Limb (tissue), 2 donors: Measurements from ENCODE around the gene HDAC4.

Source experiments
- DNase-seq, 2 donors: peaks; one replicate each; pipeline ENCODE4 v3.0.0-alpha.2; 2016; ENCODE audit errors: extremely low spot score in 2 of 2

The HDAC4 gene

GRCh38 chr2:239398521-239398921 is 2.3 kb downstream of the HDAC4 start:
- peak in 1 of 2 donors; percentile 60 for DNase-seq

DNA sequence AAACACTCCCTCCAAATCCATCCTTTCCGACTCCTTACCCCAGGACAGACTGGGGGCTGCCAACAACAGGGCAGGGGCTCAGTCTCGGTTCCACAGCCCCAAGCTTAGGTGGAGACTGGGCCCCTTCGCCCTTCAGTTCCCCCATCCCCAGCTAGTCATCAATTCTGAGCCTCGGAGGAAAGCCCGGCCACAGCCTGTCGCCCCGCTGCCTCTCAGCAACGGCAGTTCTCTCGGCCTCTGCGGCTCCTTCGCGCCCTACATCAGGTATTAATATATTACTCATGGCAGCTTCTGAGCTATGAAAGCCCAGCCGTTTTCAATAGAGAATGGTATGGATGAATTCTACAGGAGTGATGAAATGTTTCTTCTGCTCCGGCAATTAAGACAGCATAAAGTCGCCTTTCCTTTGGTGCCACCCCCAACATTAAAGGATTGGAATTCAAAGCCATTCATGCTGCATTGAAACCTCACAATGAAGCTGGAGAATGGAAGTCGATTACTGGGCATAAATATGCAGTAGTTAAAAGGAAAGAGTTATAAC is 2.8 kb downstream of the HDAC4 start:
- no peak for DNase-seq

- DNase-seq: peak in 1 of 2 donors; percentile 29
These were observed 3.7 kb downstream of the HDAC4 start for GRCh38 chr2:239396881-239397681.

DNA sequence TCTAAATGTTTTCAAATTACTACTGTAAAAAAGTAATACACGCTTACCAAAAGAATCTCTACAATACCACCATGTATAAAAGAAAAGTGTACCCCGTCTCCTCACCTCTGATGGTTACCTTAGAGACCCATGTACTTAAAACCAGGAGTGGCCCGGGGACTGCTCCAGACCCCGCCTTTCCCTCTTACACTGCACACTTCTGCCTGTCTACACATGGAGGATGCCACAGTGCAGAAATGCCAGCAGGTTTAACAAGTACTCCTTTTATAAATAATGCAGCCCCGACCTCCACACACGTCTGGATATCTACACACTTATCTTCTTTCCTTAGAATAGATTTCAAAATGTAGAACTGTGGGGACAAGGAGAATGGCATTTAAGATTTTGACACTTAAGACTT is 5.3 kb downstream of the HDAC4 start:
- DNase-seq: no peak

DNA sequence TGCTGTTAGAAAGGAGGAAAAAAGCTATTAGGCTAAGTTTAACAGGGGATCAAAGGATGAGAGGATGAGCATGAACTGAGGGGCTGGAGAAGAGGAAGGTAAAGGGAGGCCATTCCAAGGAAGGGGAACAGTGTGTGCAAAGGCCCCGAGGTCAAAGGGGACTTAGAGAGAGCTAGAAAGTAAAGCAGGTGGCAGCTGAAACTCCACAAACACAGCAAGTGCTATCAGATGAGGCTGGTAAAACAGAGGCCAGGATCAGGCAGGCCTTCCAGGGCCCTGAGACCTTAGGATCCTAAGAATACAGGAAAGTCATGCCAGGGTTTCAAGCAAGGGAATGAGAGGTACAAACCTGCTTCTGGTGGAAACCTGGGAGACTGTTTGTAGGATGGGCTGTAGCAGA is 5.8 kb downstream of the HDAC4 start:
- DNase-seq: no peak

DNA sequence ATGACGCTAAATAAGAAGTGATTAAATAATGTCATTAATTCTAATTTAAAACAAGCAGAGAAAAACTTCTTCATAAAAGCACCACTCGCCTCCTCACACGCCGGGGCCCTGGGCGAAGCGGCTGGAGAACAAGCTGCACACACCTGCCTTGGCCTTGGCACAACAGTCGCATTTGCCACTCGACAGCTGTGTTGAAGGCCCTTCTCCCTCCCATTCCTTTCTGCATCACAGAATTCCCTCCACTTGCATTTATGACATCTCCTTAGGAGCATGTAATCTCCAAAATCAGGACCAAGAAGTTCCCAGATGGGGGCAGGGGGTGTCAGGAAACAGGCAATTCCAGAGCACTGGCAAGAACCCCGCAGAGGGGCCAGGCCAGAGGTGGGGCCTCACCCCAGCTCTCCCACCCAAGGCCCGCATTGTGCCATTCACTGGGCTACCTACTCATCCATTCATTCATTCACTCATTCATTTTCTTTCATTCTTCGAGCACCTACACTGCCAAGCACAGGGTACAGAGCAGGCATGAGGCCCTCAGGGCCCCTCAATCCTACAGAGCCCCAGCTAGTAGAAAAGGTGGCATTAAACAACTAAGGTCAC is 6.4 kb downstream of the HDAC4 start:
- DNase-seq: peak; percentile 63 to 67

DNA sequence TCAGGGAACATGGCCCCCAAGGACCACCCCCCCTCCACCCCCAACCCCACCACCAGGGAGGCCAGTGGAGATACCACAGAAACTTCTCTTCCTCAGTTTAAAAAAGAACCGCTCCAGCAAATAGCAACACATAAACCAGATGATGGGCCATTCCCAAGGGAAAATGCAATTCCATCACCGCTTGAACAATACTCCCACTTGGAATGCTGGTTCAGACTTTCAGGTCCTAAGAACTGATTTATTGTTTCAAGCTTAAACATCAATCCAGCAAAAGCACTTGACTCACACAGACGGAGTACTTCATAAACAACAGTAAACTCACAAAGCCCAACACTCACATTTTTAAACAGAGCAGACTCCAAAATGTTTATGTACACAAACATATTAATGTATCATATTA is 6.9 kb downstream of the HDAC4 start:
- no peak for DNase-seq

- DNase-seq: no peak
These were observed 7.4 kb downstream of the HDAC4 start for GRCh38 chr2:239393388-239393940.

DNA sequence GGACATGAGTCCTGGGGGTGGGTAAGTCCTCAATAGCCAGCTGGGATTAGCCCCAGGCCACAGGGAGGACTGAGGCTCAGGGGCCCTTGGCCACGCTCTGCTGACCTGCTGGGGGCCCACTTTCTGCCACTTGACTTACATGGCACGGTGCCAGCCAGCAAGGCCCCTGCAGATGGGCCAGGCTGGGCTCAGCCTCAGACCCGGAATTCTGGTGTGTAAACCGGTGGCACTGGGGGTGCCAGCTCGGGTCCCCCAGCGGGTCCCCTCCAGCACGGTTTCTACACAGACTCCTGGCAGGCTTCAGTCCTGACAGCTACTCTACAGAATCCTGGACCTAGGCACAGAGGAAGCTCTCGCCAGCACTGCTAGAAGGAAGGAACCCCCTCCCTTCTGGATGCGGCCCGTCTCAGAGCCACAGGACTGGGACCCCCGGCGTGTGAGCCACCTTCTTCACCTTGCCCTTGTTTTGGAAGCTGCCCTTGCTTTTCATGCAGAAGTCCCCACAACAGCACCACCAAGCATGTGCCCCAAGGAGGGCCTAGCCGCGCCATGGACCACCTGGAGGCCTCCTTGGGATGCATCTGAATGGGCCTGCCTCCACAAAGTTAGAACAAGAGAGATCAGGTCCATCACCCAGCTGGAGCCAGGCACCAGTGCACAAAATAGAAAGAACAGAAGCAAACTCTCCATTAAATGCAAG is 8.0 kb downstream of the HDAC4 start:
- no peak for DNase-seq

DNA sequence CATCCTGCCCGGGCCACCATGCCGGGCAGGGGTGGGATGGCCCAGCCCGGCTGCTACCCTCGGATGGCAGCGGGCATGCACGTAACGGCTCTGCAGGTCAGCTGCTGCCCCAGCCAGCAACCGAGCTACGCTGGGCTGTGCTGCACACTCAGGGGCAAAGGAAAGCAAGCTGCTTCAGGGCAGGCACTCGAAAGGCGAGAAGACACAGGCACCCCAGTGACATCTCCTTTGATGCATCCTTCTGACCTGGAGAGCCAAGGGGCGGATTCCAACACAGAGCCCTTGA is 8.8 kb downstream of the HDAC4 start:
- DNase-seq: no peak

DNA sequence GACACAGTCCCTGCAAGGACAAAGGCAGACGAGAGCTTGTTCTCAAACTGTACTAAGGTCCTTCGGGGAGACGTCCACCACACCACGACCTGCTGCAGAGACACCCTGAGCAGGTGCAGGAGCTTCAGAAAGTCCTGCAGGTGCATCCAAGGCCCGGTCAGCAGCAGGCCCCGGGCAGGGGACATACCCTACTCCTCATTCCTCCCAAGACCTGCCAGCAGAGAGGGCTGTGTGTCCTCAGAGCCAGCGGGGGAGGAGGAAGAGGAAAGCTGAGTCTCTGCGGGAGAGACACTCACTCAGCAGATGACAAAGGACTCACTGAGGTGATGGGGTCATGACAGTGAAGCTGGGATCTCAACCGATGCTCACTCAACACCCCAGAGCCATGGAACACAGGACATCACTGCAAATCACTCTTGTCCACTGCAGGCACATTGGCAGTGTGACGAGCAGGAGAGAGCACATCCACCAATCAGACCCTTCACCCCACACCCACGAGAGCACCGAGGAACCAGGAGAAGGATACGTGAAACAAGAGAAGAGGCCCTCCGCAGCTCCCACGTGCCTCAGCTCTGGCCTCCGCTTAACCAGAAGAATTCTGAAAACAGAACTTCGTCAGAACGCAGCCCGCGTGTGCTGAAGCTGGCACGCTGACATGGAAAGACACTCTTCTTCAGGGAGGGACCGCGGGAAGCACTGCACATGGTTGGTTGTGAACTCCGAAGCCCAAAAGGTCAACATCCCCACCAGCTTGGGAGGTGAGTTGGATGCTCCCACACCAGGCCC is 9.3 kb downstream of the HDAC4 start:
- DNase-seq: no peak

DNA sequence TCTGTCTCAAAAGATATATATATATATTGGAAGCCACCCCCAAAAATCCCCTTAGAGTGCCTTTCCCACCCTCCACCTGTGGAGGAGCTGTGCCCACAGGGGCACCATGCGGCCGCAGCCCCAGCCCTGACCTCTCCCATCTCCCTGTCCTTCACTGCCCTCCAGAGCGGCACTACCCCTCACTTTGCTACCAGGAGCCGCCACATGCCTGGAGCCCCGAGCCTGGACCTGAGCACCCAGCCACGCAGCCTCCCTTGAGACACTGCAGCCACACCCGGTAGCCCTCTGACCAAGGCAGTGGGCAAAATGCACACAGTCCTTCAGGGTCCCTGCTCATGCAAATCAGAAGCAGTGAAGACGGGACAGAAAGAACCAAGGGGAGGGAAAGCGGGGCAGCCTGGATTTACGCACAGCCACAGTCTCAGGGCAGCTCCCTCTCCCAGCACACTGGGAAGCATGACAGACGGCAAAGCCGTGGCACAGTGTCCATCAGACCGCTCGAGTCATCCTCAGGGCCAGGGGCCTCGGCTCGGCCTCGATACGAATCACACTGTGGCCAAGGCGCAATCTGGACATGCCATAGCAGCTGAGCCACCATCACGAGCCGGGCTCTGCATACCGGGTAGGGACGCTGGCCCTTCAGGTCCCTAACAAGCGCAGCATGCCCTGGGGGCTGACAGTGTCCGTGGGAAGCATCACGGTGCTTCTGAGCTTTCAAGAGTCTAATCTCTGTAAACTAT is 10.1 kb downstream of the HDAC4 start:
- no peak for DNase-seq

- DNase-seq: no peak
These were observed 11.1 kb downstream of the HDAC4 start for GRCh38 chr2:239389414-239390329.

- no peak for DNase-seq
These were observed 12.3 kb downstream of the HDAC4 start for GRCh38 chr2:239388236-239389151.

- DNase-seq: no peak
These were observed 13.0 kb downstream of the HDAC4 start for GRCh38 chr2:239387811-239388210.

DNA sequence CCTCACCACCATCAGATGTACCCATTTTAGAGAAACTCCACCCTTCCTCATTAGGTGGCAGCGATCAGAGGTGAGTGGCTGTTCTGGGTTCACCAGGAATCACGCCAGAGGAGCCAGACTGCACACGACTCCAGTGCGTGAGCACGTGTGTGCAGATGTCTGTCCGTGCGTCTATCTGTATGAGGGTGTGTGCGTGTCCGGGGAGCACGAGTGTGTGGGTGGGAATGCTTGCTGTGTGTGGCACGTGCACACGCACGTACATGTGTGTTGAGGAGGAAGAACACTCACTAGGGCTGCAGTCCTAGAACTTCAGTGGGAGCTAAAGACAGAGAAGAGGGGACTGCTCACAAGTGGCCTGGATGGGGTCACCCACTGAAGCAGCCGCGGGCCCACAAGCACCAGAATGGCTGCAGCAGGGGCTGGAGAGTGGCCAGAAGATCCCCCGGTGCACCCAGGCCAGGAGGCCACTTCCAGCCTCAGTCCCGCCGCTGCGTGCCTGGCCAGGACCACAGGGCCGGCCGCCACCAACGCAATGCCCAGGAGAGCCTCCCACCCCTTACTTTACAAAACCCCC is 13.9 kb downstream of the HDAC4 start:
- DNase-seq: no peak

DNA sequence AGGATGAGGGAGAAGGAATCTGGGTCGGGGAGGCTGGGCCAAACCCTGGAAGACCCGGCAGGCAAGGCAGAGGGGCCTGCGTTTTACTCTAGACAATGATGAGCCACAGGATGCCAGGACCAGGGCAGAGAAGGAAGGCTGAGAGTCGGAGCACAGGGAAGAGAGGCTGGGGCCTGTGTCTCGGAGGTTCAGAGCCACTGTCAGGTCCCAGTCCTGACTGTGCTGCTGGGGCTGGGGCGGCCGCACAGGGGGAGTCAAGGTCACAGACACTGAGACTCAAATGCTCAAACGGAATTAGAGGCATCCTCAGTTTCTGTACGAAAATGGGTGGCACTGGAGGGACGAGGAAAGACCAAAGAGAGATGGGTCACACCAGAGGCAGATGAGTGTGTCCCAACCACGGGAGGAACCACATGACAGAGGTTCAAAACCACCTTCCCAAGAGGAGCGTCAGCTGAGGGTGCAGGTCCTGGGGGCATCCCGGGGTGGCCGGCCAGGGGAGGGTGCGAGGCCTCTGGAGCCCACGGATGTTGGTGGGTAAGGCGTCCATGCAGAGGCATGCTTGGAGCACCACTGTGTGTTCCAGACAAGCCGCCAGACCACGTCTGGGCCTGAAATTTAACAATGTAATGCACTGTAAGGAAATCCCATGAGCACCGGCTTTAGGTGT is 14.7 kb downstream of the HDAC4 start:
- DNase-seq: no peak
